ENCODE results near the gene MYH9.
"Not testable (repeated sequence)": the region's sequence is repeated elsewhere in the genome, so short reads cannot be mapped to it uniquely, and the experiment has no call there.

The MYH9 gene

GRCh38 chr22:36387959-36388726 lies at the start of gene MYH9:
Gene MYH9, minus strand, starts transcription at chr22:36387967. Its CDS starts 38,731 bp downstream, at chr22:36349236.
- DNase-seq = peak; percentile 99

- DNase-seq = peak; percentile 65
Measured at GRCh38 chr22:36435516-36436415, 48.0 kb upstream of the MYH9 start.

GRCh38 chr22:36433318-36434231 lies 45.8 kb upstream of the MYH9 start:
- DNase-seq = no peak

GRCh38 chr22:36432592-36433317 lies 45.0 kb upstream of the MYH9 start:
- DNase-seq = no peak

GRCh38 chr22:36431977-36432376 lies 44.2 kb upstream of the MYH9 start:
- DNase-seq = no peak

GRCh38 chr22:36430863-36431262 lies 43.1 kb upstream of the MYH9 start:
- no peak for DNase-seq

- DNase-seq = not testable (repeated sequence)
Measured at GRCh38 chr22:36427952-36428351, 40.2 kb upstream of the MYH9 start.

GRCh38 chr22:36425977-36426523 lies 38.3 kb upstream of the MYH9 start:
- DNase-seq = no peak

- DNase-seq = no peak
Measured at GRCh38 chr22:36424901-36425579, 37.3 kb upstream of the MYH9 start.

- DNase-seq = not testable (repeated sequence)
Measured at GRCh38 chr22:36424466-36424865, 36.7 kb upstream of the MYH9 start.

- no peak for DNase-seq
Measured at GRCh38 chr22:36423461-36424404, 36.0 kb upstream of the MYH9 start.

GRCh38 chr22:36422287-36423014 lies 34.7 kb upstream of the MYH9 start:
- DNase-seq = no peak

- DNase-seq = no peak
Measured at GRCh38 chr22:36419912-36420882, 32.4 kb upstream of the MYH9 start.

GRCh38 chr22:36419177-36419911 lies 31.6 kb upstream of the MYH9 start:
- DNase-seq = no peak

- DNase-seq = no peak
Measured at GRCh38 chr22:36417281-36417686, 29.5 kb upstream of the MYH9 start.

- DNase-seq = no peak
Measured at GRCh38 chr22:36415415-36416168, 27.8 kb upstream of the MYH9 start.

Data from activated naive CD4-positive, alpha-beta T cell treated with anti-CD3 and anti-CD28 coated beads, Interleukin-2, amount 50 U/mL, for 16 hours (primary cell).